K562 (cell line): ENCODE measurements around the gene ZFP3. TPM values are rescaled to one million over a fixed set of nuclear protein-coding genes. Genes with fewer than 3 reads are reported as not detected.

Source experiments
- E2F1 ChIP-seq: sonication (generic); formaldehyde crosslinking; IDR thresholded peaks from 2 replicates; pipeline ENCODE4 v1.8.1; 2023; ENCODE audit warnings: mild to moderate bottlenecking, missing genetic modification reagents, moderate library complexity
- EGR1 ChIP-seq: fragments of 450-650 bp; conservative IDR thresholded peaks from 2 replicates; pipeline ENCODE4 v1.6.1; 2017; ENCODE audit warnings: mild to moderate bottlenecking
- HDAC1 ChIP-seq, 2 experiments: fragments of 450-650 bp; IDR thresholded peaks; 2 replicates each; pipeline ENCODE4 v1.6.1; 2016 to 2017; ENCODE audit warnings: inconsistent platforms in 1 of 2, mild to moderate bottlenecking in 1 of 2, moderate library complexity in 1 of 2
- ILK ChIP-seq: fragments of 450-650 bp; IDR thresholded peaks from 2 replicates; pipeline ENCODE4 v1.6.1; 2016; ENCODE audit warnings: missing genetic modification characterization, low read depth, mild to moderate bottlenecking, missing compliant biosample characterization, moderate library complexity, borderline replicate concordance
- KDM1A ChIP-seq, 2 experiments: fragments of 450-650 bp; IDR thresholded peaks; 2 replicates each; pipeline ENCODE4 v1.6.1; 2016; ENCODE audit warnings: mild to moderate bottlenecking in 2 of 2
- PCBP1 ChIP-seq: fragments of 200-400 bp; formaldehyde crosslinking; IDR thresholded peaks from 2 replicates; pipeline ENCODE4 v1.6.1; 2018; ENCODE audit warnings: mild to moderate bottlenecking, low read depth, low read length; ENCODE audit not compliant: poor library complexity, severe bottlenecking
- POLR3G ChIP-seq: IDR thresholded peaks from 2 replicates; pipeline ENCODE4 v1.6.1; 2011; ENCODE audit not compliant: insufficient read length, insufficient replicate concordance; ENCODE audit errors: extremely low read depth
- RFX7 ChIP-seq: fragments of 250-450 bp; sonication (Bioruptor Pico); IDR thresholded peaks from 2 replicates; pipeline ENCODE4 v1.5.1; 2021; ENCODE audit warnings: mild to moderate bottlenecking
- SAFB2 ChIP-seq: fragments of 200-400 bp; formaldehyde crosslinking; IDR thresholded peaks from 2 replicates; pipeline ENCODE4 v1.6.1; 2018; ENCODE audit warnings: borderline replicate concordance, low read length, low read depth, moderate library complexity; ENCODE audit not compliant: severe bottlenecking
- STAT5B ChIP-seq: fragments of 250-450 bp; sonication (Bioruptor Pico); IDR thresholded peaks from 2 replicates; pipeline ENCODE4 v1.8.0; 2021; ENCODE audit warnings: mild to moderate bottlenecking, inconsistent platforms
- TBP ChIP-seq: optimal IDR thresholded peaks from 2 replicates; pipeline ENCODE3; 2011; ENCODE audit warnings: low read depth, low read length, improper control_type of control experiment
- ZNF140 ChIP-seq: fragments of 250-450 bp; sonication (Bioruptor Pico); IDR thresholded peaks from 2 replicates; pipeline ENCODE4 v1.8.0; 2021; ENCODE audit warnings: moderate library complexity, mild to moderate bottlenecking, inconsistent platforms
- polyA plus RNA-seq, 8 experiments: library from polyadenylated mRNA; depleted of rRNA in 4 of 8; stranded (reverse) in 5 of 8; unstranded in 3 of 8; fragments of >200 nt; fragmentation: Nextera tagmentation in 2 of 8; fragmentation: Illumina TruSeq in 1 of 8; extraction: Ambion mirVana in 2 of 8; extraction: Trizol in 1 of 8; gene quantifications; 2 replicates each; pipeline versions ENCODE4 v1.2.1 to v1.2.3, GENCODE V29; 2011 to 2014; ENCODE audit warnings: inconsistent platforms in 1 of 8, missing spikeins in 1 of 8
- total RNA-seq, 7 experiments: library from RNA; depleted of rRNA in 6 of 7; stranded (reverse); fragments of >200 nt in 6 of 7; fragmentation: Illumina TruSeq in 2 of 7; extraction: Trizol in 2 of 7; gene quantifications; 2 replicates each; pipeline versions ENCODE4 v1.2.1 to v1.2.3, GENCODE V29; 2011 to 2021; ENCODE audit warnings: low replicate concordance in 1 of 7
- TF ChIP-seq, protein P1 (sequence below), 3 experiments: fragments of 200-800 bp in 1 of 3; fragments of 250-450 bp in 1 of 3; fragments of 450-650 bp in 1 of 3; sonication (Bioruptor Pico) in 1 of 3; sonication (Bioruptor generic) in 1 of 3; formaldehyde crosslinking in 1 of 3; IDR thresholded peaks; 2 replicates each; pipeline versions ENCODE4 v1.6.1 to v1.8.0; 2016 to 2022; ENCODE audit warnings: mild to moderate bottlenecking in 2 of 3, missing genetic modification characterization in 2 of 3, missing compliant biosample characterization in 1 of 3, moderate library complexity in 1 of 3
- TF ChIP-seq, protein P2 (sequence below): sonication (generic); formaldehyde crosslinking; IDR thresholded peaks from 2 replicates; pipeline ENCODE4 v1.8.0; 2022; ENCODE audit warnings: missing genetic modification reagents, mild to moderate bottlenecking, moderate library complexity, borderline replicate concordance
- TF ChIP-seq, protein P3 (sequence below): fragments of 200-400 bp; formaldehyde crosslinking; IDR thresholded peaks from 2 replicates; pipeline ENCODE4 v1.6.1; 2017; ENCODE audit warnings: mild to moderate bottlenecking, low read depth, low read length, moderate library complexity
- TF ChIP-seq, protein P4 (sequence below): sonication (generic); formaldehyde crosslinking; IDR thresholded peaks from 2 replicates; pipeline ENCODE4 v1.8.0; 2022; ENCODE audit warnings: mild to moderate bottlenecking, missing genetic modification reagents

Gene ZFP3
- total and polyA plus RNA-seq, 9 of the 15 experiments (the other 6 are each of a cell fraction or from before 2014, with no cell fraction given): 0.04 TPM; not detected in 8

- TF ChIP-seq, protein P1, sequence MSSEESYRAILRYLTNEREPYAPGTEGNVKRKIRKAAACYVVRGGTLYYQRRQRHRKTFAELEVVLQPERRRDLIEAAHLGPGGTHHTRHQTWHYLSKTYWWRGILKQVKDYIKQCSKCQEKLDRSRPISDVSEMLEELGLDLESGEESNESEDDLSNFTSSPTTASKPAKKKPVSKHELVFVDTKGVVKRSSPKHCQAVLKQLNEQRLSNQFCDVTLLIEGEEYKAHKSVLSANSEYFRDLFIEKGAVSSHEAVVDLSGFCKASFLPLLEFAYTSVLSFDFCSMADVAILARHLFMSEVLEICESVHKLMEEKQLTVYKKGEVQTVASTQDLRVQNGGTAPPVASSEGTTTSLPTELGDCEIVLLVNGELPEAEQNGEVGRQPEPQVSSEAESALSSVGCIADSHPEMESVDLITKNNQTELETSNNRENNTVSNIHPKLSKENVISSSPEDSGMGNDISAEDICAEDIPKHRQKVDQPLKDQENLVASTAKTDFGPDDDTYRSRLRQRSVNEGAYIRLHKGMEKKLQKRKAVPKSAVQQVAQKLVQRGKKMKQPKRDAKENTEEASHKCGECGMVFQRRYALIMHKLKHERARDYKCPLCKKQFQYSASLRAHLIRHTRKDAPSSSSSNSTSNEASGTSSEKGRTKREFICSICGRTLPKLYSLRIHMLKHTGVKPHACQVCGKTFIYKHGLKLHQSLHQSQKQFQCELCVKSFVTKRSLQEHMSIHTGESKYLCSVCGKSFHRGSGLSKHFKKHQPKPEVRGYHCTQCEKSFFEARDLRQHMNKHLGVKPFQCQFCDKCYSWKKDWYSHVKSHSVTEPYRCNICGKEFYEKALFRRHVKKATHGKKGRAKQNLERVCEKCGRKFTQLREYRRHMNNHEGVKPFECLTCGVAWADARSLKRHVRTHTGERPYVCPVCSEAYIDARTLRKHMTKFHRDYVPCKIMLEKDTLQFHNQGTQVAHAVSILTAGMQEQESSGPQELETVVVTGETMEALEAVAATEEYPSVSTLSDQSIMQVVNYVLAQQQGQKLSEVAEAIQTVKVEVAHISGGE (CRISPR knock-in tag; IDR thresholded peaks at IDR 0.05): peak in 1 of 3 experiments; percentile 79; a peak in 2 of 6 replicates
- peak; percentile 73 for TF ChIP-seq TBP
- TF ChIP-seq PCBP1: no peak
- TF ChIP-seq, protein P2, sequence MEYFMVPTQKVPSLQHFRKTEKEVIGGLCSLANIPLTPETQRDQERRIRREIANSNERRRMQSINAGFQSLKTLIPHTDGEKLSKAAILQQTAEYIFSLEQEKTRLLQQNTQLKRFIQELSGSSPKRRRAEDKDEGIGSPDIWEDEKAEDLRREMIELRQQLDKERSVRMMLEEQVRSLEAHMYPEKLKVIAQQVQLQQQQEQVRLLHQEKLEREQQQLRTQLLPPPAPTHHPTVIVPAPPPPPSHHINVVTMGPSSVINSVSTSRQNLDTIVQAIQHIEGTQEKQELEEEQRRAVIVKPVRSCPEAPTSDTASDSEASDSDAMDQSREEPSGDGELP (CRISPR knock-in tag): peak; percentile 76; the same call in 1 of the 2 replicates
- no peak; a peak in 1 of 4 replicates for TF ChIP-seq HDAC1 (IDR thresholded peaks at IDR 0.05)
- TF ChIP-seq ILK: no peak
- TF ChIP-seq, protein P3, sequence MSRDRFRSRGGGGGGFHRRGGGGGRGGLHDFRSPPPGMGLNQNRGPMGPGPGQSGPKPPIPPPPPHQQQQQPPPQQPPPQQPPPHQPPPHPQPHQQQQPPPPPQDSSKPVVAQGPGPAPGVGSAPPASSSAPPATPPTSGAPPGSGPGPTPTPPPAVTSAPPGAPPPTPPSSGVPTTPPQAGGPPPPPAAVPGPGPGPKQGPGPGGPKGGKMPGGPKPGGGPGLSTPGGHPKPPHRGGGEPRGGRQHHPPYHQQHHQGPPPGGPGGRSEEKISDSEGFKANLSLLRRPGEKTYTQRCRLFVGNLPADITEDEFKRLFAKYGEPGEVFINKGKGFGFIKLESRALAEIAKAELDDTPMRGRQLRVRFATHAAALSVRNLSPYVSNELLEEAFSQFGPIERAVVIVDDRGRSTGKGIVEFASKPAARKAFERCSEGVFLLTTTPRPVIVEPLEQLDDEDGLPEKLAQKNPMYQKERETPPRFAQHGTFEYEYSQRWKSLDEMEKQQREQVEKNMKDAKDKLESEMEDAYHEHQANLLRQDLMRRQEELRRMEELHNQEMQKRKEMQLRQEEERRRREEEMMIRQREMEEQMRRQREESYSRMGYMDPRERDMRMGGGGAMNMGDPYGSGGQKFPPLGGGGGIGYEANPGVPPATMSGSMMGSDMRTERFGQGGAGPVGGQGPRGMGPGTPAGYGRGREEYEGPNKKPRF: no peak
- no peak for TF ChIP-seq SAFB2
- 0 out of 2 replicates have a peak, but pooled peaks have one; percentile 4 for TF ChIP-seq E2F1 (CRISPR knock-in tag)
- TF ChIP-seq RFX7 (CRISPR knock-in tag): no peak
- peak; percentile 94 for TF ChIP-seq EGR1
- TF ChIP-seq, protein P4, sequence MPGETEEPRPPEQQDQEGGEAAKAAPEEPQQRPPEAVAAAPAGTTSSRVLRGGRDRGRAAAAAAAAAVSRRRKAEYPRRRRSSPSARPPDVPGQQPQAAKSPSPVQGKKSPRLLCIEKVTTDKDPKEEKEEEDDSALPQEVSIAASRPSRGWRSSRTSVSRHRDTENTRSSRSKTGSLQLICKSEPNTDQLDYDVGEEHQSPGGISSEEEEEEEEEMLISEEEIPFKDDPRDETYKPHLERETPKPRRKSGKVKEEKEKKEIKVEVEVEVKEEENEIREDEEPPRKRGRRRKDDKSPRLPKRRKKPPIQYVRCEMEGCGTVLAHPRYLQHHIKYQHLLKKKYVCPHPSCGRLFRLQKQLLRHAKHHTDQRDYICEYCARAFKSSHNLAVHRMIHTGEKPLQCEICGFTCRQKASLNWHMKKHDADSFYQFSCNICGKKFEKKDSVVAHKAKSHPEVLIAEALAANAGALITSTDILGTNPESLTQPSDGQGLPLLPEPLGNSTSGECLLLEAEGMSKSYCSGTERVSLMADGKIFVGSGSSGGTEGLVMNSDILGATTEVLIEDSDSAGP: no peak
- no peak for TF ChIP-seq STAT5B (CRISPR knock-in tag)
- TF ChIP-seq POLR3G: no peak
- no peak for TF ChIP-seq KDM1A (IDR thresholded peaks at IDR 0.05)
- TF ChIP-seq ZNF140 (CRISPR knock-in tag): no peak
Observed at GRCh38 chr17:5111402-5112204, 33.3 kb downstream of the ZFP3 start, which contains the start of gene ZNF232 (continued).
